Endothelial cell of umbilical vein (primary cell): Measurements from ENCODE around the gene CLIC4. TPM values are rescaled to one million over a fixed set of nuclear protein-coding genes. Genes with fewer than 3 reads are reported as not detected.

Experiments
- BruUV-seq: library from RNA; stranded (reverse); fragments of 400-500 nt; replicated peaks from 2 replicates; lab custom pipeline; 2021; lab: Mats Ljungman, UMichigan
- CTCF ChIA-PET: fragments of 300-600, 350-600 bp; sonication (Branson Sonifier 250); formaldehyde crosslinking; loops from one replicate; lab custom pipeline; 2021; ENCODE audit warnings: antibody characterized with exemption, inconsistent platforms; lab: Charles Lee
- POLR2A ChIA-PET: fragments of 300-600, 350-600 bp; sonication (Branson Sonifier 250); formaldehyde crosslinking; loops from one replicate; lab custom pipeline; 2021; ENCODE audit warnings: antibody characterized with exemption, inconsistent platforms; lab: Charles Lee
- DNase-seq: peaks from one replicate; pipeline ENCODE4 v3.0.0-alpha.2; 2011; ENCODE audit warnings: low read depth, low spot score
- FAIRE-seq: peaks from 2 replicates; lab custom pipeline; 2011; peaks lifted over from hg19 to GRCh38; lab: Jason Lieb, UNC
- H2AFZ ChIP-seq: 2 replicates; pipeline ENCODE4 v1.6.0; 2012; ENCODE audit warnings: low read depth, low read length, control low read depth, inconsistent platforms
- H3K27ac ChIP-seq: 2 replicates; pipeline ENCODE4 v1.5.1; 2011; ENCODE audit warnings: low read depth, mild to moderate bottlenecking, control low read depth, low read length, moderate library complexity; ENCODE audit not compliant: insufficient read depth
- H3K27me3 ChIP-seq, 2 experiments: 2 replicates each; pipeline versions ENCODE4 v1.6.0 to v1.6.1; 2011; ENCODE audit warnings: low read length in 2 of 2, mixed read lengths in 1 of 2; ENCODE audit not compliant: control insufficient read depth in 2 of 2, insufficient read depth in 2 of 2
- H3K36me3 ChIP-seq, 2 experiments: 2 replicates in 1 of 2; 3 replicates in 1 of 2; pipeline ENCODE4 v1.5.1; 2011; ENCODE audit warnings: low read length in 2 of 2, mild to moderate bottlenecking in 1 of 2, moderate library complexity in 1 of 2; ENCODE audit not compliant: control insufficient read depth in 2 of 2, insufficient read depth in 2 of 2; ENCODE audit errors: extremely low read depth in 1 of 2
- H3K4me1 ChIP-seq: 3 replicates; pipeline ENCODE4 v1.5.1; 2011; ENCODE audit warnings: mild to moderate bottlenecking, low read length; ENCODE audit not compliant: control insufficient read depth, insufficient read depth; ENCODE audit errors: extremely low read depth
- H3K4me2 ChIP-seq: 2 replicates; pipeline ENCODE4 v1.6.1; 2011; ENCODE audit warnings: low read length, control low read depth, mixed read lengths; ENCODE audit not compliant: insufficient read depth
- H3K4me3 ChIP-seq, 3 experiments: fragments of 200-600 bp in 1 of 3; sonication (generic), shearing (Covaris generic) in 1 of 3; replicated peaks in 1 of 3; 2 replicates each; pipeline ENCODE4 v1.5.1; 2011 to 2016; ENCODE audit warnings: control low read depth in 3 of 3, low read length in 3 of 3, mild to moderate bottlenecking in 2 of 3, inconsistent platforms in 1 of 3, low read depth in 1 of 3, moderate library complexity in 1 of 3; ENCODE audit not compliant: insufficient read depth in 1 of 3
- H3K79me2 ChIP-seq: 2 replicates; pipeline ENCODE4 v1.6.0; 2012; ENCODE audit warnings: low read length, inconsistent platforms; ENCODE audit not compliant: control insufficient read depth, insufficient read depth
- H3K9ac ChIP-seq: replicated peaks from 2 replicates; pipeline ENCODE3; 2011; ENCODE audit warnings: low read length, control low read depth; ENCODE audit not compliant: insufficient read depth; ENCODE audit errors: extremely low read depth
- H3K9me1 ChIP-seq: replicated peaks from 3 replicates; pipeline ENCODE4 v1.6.0; 2011; ENCODE audit warnings: mild to moderate bottlenecking, low read length; ENCODE audit not compliant: control insufficient read depth, insufficient read depth; ENCODE audit errors: extremely low read depth
- H3K9me3 ChIP-seq: replicated peaks from 2 replicates; pipeline ENCODE4 v1.5.1; 2012; ENCODE audit warnings: low read length, inconsistent platforms; ENCODE audit not compliant: control insufficient read depth, insufficient read depth
- H4K20me1 ChIP-seq: replicated peaks from 2 replicates; pipeline ENCODE3; 2011; ENCODE audit warnings: mild to moderate bottlenecking, low read length; ENCODE audit not compliant: control insufficient read depth, insufficient read depth; ENCODE audit errors: extremely low read depth
- EZH2 ChIP-seq: IDR thresholded peaks from 2 replicates; pipeline ENCODE4 v1.6.1; 2012; ENCODE audit warnings: borderline replicate concordance, low read depth, mild to moderate bottlenecking, moderate library complexity, low read length, inconsistent platforms; ENCODE audit not compliant: severe bottlenecking
- FOS ChIP-seq: IDR thresholded peaks from 2 replicates; pipeline ENCODE4 v1.6.1; 2011; ENCODE audit warnings: mild to moderate bottlenecking, low read length, moderate library complexity, borderline replicate concordance; ENCODE audit not compliant: insufficient read depth
- GATA2 ChIP-seq: IDR thresholded peaks from 2 replicates; pipeline ENCODE4 v1.7.0; 2011; ENCODE audit warnings: low read depth, mild to moderate bottlenecking, moderate library complexity, mixed read lengths, low read length; ENCODE audit not compliant: insufficient read length, insufficient read depth
- JUN ChIP-seq: IDR thresholded peaks from 2 replicates; pipeline ENCODE4 v1.6.1; 2011; ENCODE audit warnings: borderline replicate concordance, low read depth; ENCODE audit not compliant: insufficient read length, insufficient read depth
- MYC ChIP-seq: IDR thresholded peaks from one replicate; pipeline ENCODE4 v1.6.1; 2011; ENCODE audit warnings: mild to moderate bottlenecking, low read depth, low read length
- POLR2A ChIP-seq: IDR thresholded peaks from 2 replicates; pipeline ENCODE4 v1.6.1; 2012; ENCODE audit warnings: low read depth, mild to moderate bottlenecking, control low read depth, low read length
- POLR2AphosphoS5 ChIP-seq: IDR thresholded peaks from 2 replicates; pipeline ENCODE4 v1.6.1; 2012; ENCODE audit warnings: low read depth, mild to moderate bottlenecking, control low read depth, low read length, moderate library complexity; ENCODE audit not compliant: insufficient read depth
- dilution Hi-C: fragments of 300-500 bp; cut with MboI; formaldehyde crosslinking; loops from one replicate; pipeline ENCODE4 v1.15.0; 2019; ENCODE audit warnings: low sequenced_read_pairs; ENCODE audit not compliant: extremely low pct_ligation_motif_present
- intact Hi-C: fragments of 100-400 bp; cut with micrococcal nuclease; formaldehyde crosslinking; loops from one replicate; pipeline ENCODE4 v1.10.0; 2022
- polyA plus RNA-seq, 4 experiments: library from polyadenylated mRNA; depleted of rRNA in 3 of 4; stranded (reverse) in 3 of 4; unstranded in 1 of 4; fragments of >200 nt; gene quantifications; 2 replicates each; pipeline versions ENCODE4 v1.2.1 to v1.2.3, GENCODE V29; 2011 to 2012; ENCODE audit warnings: missing spikeins in 1 of 4
- total RNA-seq: library from RNA; stranded (reverse); gene quantifications from 2 replicates; pipeline ENCODE4 v1.2.3, GENCODE V29; 2021
- TF ChIP-seq, protein P1 (sequence below), 2 donors: IDR thresholded peaks; 1 replicate in 1 of 2; 2 replicates in 1 of 2; pipeline ENCODE4 v1.5.1; 2011; ENCODE audit warnings: low read length in 2 of 2, mild to moderate bottlenecking in 2 of 2, moderate library complexity in 2 of 2, control low read depth in 1 of 2, inconsistent platforms in 1 of 2, low read depth in 1 of 2; ENCODE audit not compliant: insufficient read depth in 1 of 2; ENCODE audit errors: extremely low read depth in 1 of 2
- TF ChIP-seq, protein P2 (sequence below): IDR thresholded peaks from 2 replicates; pipeline ENCODE4 v1.6.1; 2011; ENCODE audit not compliant: insufficient read depth, insufficient read length

The CLIC4 gene
- total and polyA plus RNA-seq, 2 donors (not counting 3 experiments of a cell fraction or from before 2014, with no cell fraction given): 97.5 to 330 TPM

- peaks cover 30% of the 10 kb centered on the region for H3K4me1 ChIP-seq
- H3K36me3 ChIP-seq: peaks cover 0 to 6% of the 10 kb centered on the region in 2 experiments
- no peak overlapping the region for H3K4me3 ChIP-seq
- POLR2A ChIA-PET: interaction anchor here (1.1 kb wide), 1 partner anchor 83 kb away, joined by 3 read pairs; the partner anchor contains the start of gene CLIC4
- CTCF ChIA-PET: interaction anchor here (1.5 to 10.3 kb wide), 6 partner anchors 13 to 140 kb away, joined by 3 to 283 read pairs (median 9); partner anchors contain the start of gene CLIC4
- H3K9me3 ChIP-seq: no peaks in the 10 kb centered on the region
- intact Hi-C loops: no loop called here
- FAIRE-seq (no peak), DNase-seq (peak; percentile 29)
- dilution Hi-C loops: no loop called here
- H3K9me1 ChIP-seq: no peaks in the 10 kb centered on the region
- H3K9ac ChIP-seq: no peak overlapping the region
- no peak overlapping the region for H2AFZ ChIP-seq
- peak overlapping the region; percentile 33 for H3K27ac ChIP-seq
- H4K20me1 ChIP-seq: peaks cover 5% of the 10 kb centered on the region
- TF ChIP-seq EZH2: no peak
- TF ChIP-seq, protein P1, sequence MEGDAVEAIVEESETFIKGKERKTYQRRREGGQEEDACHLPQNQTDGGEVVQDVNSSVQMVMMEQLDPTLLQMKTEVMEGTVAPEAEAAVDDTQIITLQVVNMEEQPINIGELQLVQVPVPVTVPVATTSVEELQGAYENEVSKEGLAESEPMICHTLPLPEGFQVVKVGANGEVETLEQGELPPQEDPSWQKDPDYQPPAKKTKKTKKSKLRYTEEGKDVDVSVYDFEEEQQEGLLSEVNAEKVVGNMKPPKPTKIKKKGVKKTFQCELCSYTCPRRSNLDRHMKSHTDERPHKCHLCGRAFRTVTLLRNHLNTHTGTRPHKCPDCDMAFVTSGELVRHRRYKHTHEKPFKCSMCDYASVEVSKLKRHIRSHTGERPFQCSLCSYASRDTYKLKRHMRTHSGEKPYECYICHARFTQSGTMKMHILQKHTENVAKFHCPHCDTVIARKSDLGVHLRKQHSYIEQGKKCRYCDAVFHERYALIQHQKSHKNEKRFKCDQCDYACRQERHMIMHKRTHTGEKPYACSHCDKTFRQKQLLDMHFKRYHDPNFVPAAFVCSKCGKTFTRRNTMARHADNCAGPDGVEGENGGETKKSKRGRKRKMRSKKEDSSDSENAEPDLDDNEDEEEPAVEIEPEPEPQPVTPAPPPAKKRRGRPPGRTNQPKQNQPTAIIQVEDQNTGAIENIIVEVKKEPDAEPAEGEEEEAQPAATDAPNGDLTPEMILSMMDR (IDR thresholded peaks at IDR 0.05; ENCODE audit: extremely low read depth in 1 of 2, insufficient read depth in 1 of 2, low read depth in 1 of 2, low read length in 2 of 2): no peak
- TF ChIP-seq FOS: no peak
- TF ChIP-seq MYC: no peak
- TF ChIP-seq, protein P2, sequence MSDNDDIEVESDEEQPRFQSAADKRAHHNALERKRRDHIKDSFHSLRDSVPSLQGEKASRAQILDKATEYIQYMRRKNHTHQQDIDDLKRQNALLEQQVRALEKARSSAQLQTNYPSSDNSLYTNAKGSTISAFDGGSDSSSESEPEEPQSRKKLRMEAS: no peak
- TF ChIP-seq POLR2A: no peak
- no peak for TF ChIP-seq JUN
- no peak for TF ChIP-seq GATA2
- no peak for TF ChIP-seq POLR2AphosphoS5
- no peak overlapping the region for H3K4me2 ChIP-seq
- no TSS peak for BruUV-seq
- H3K27me3 ChIP-seq: no peaks in the 10 kb centered on the region
- peaks cover 84% of the 10 kb centered on the region for H3K79me2 ChIP-seq
These were observed 83.1 kb downstream of the CLIC4 start for GRCh38 chr1:24828183-24828886.
